H1 (cell line): Measurements from ENCODE around the gene ZNF747. TPM values are rescaled to one million over a fixed set of nuclear protein-coding genes. Genes with fewer than 3 reads are reported as not detected.
A peak's percentile ranks its signal among the peaks of the same experiment; 100 is the strongest.

Experiments
- CTCF ChIA-PET: fragments of 300-600 bp; sonication (Branson Sonifier 250); formaldehyde crosslinking; loops from one replicate; lab custom pipeline; 2021; ENCODE audit not compliant: partially characterized antibody; lab: Charles Lee
- POLR2A ChIA-PET: fragments of 300-600 bp; sonication (Branson Sonifier 250); formaldehyde crosslinking; loops from one replicate; lab custom pipeline; 2021; ENCODE audit warnings: inconsistent platforms; ENCODE audit not compliant: partially characterized antibody; lab: Charles Lee
- DNase-seq, 2 experiments: peaks; one replicate each; pipeline versions ENCODE4 v3.0.0 to v3.0.0-alpha.2; 2010 to 2022; ENCODE audit warnings: low spot score in 2 of 2, low read depth in 1 of 2, mixed read lengths in 1 of 2
- FAIRE-seq: peaks from 2 replicates; lab custom pipeline; 2011; peaks lifted over from hg19 to GRCh38; lab: Jason Lieb, UNC
- H2AFZ ChIP-seq: 2 replicates; pipeline ENCODE4 v1.8.1; 2012; ENCODE audit warnings: low read length, inconsistent platforms
- H2AK5ac ChIP-seq: 2 replicates; pipeline ENCODE4 v1.6.1; 2013; ENCODE audit warnings: low read depth, low read length
- H2BK120ac ChIP-seq: replicated peaks from 2 replicates; pipeline ENCODE3; 2013; ENCODE audit warnings: low read depth, low read length, inconsistent platforms
- H2BK12ac ChIP-seq: 2 replicates; pipeline ENCODE4 v1.6.1; 2013; ENCODE audit warnings: low read depth, low read length
- H2BK15ac ChIP-seq: 2 replicates; pipeline ENCODE4 v1.6.1; 2013; ENCODE audit warnings: low read length
- H2BK20ac ChIP-seq: 2 replicates; pipeline ENCODE4 v1.6.1; 2013; ENCODE audit warnings: low read length
- H2BK5ac ChIP-seq: 2 replicates; pipeline ENCODE4 v1.6.1; 2013; ENCODE audit warnings: low read depth, low read length
- H3K14ac ChIP-seq: 2 replicates; pipeline ENCODE4 v1.6.1; 2013; ENCODE audit warnings: inconsistent platforms; ENCODE audit not compliant: insufficient read length
- H3K18ac ChIP-seq: 2 replicates; pipeline ENCODE4 v1.6.1; 2013; ENCODE audit warnings: low read length; ENCODE audit errors: extremely low read depth
- H3K23ac ChIP-seq: 2 replicates; pipeline ENCODE4 v1.6.1; 2013; ENCODE audit warnings: inconsistent platforms; ENCODE audit not compliant: insufficient read length
- H3K23me2 ChIP-seq: 2 replicates; pipeline ENCODE4 v1.6.1; 2013; ENCODE audit warnings: low read depth, low read length
- H3K27ac ChIP-seq: 2 replicates; pipeline ENCODE4 v1.6.1; 2011; ENCODE audit warnings: low read depth, low read length, inconsistent platforms
- H3K27me3 ChIP-seq, 4 experiments: replicated peaks in 1 of 4; 1 replicate in 1 of 4; 2 replicates in 3 of 4; pipeline versions ENCODE4 v1.6.1 to v1.8.1; 2011 to 2013; ENCODE audit warnings: low read length in 3 of 4, mild to moderate bottlenecking in 3 of 4, inconsistent platforms in 2 of 4, mixed read lengths in 2 of 4, moderate library complexity in 1 of 4; ENCODE audit not compliant: control insufficient read depth in 3 of 4, insufficient read depth in 3 of 4; ENCODE audit errors: extremely low read depth in 1 of 4
- H3K36me3 ChIP-seq, 4 experiments: 2 replicates each; pipeline versions ENCODE4 v1.6.1 to v1.8.1; 2011 to 2013; ENCODE audit warnings: mild to moderate bottlenecking in 4 of 4, low read length in 3 of 4, moderate library complexity in 2 of 4, control low read depth in 1 of 4, inconsistent platforms in 1 of 4; ENCODE audit not compliant: insufficient read depth in 4 of 4, control insufficient read depth in 2 of 4
- H3K4ac ChIP-seq: replicated peaks from 2 replicates; pipeline ENCODE3; 2013; ENCODE audit warnings: low read length, low read depth, mixed read lengths, inconsistent platforms; ENCODE audit not compliant: insufficient read length
- H3K4me1 ChIP-seq, 4 experiments: replicated peaks in 1 of 4; 1 replicate in 1 of 4; 2 replicates in 3 of 4; pipeline versions ENCODE4 v1.6.1 to v1.8.1; 2011 to 2013; ENCODE audit warnings: low read length in 3 of 4, inconsistent platforms in 2 of 4, mixed read lengths in 1 of 4; ENCODE audit not compliant: insufficient read depth in 4 of 4, control insufficient read depth in 3 of 4
- H3K4me2 ChIP-seq, 2 experiments: 2 replicates each; pipeline versions ENCODE4 v1.6.1 to v1.8.1; 2011 to 2013; ENCODE audit warnings: low read depth in 2 of 2, low read length in 2 of 2, control low read depth in 1 of 2, inconsistent platforms in 1 of 2, mild to moderate bottlenecking in 1 of 2; ENCODE audit not compliant: insufficient read depth in 1 of 2
- H3K4me3 ChIP-seq, 4 experiments: fragments of 200-600, 300-600 bp in 1 of 4; sonication (generic), shearing (Covaris generic), sonication (Bioruptor Twin) in 1 of 4; 2 replicates each; pipeline versions ENCODE4 v1.5.1 to v1.8.1; 2011 to 2016; ENCODE audit warnings: low read length in 4 of 4, low read depth in 3 of 4, control low read depth in 2 of 4, inconsistent platforms in 2 of 4, mild to moderate bottlenecking in 2 of 4, mixed read lengths in 1 of 4, moderate library complexity in 1 of 4; ENCODE audit not compliant: insufficient read depth in 2 of 4; ENCODE audit errors: extremely low read depth in 1 of 4
- H3K56ac ChIP-seq: replicated peaks from 2 replicates; pipeline ENCODE3; 2013; ENCODE audit warnings: low read depth, mild to moderate bottlenecking, mixed read lengths, low read length, inconsistent platforms; ENCODE audit not compliant: insufficient read length
- H3K79me1 ChIP-seq: 2 replicates; pipeline ENCODE4 v1.6.1; 2013; ENCODE audit warnings: low read depth, low read length, control low read depth
- H3K79me2 ChIP-seq, 2 experiments: 2 replicates each; pipeline versions ENCODE4 v1.6.1 to v1.8.1; 2012 to 2013; ENCODE audit warnings: low read length in 2 of 2, mild to moderate bottlenecking in 2 of 2, inconsistent platforms in 1 of 2; ENCODE audit not compliant: insufficient read depth in 2 of 2, control insufficient read depth in 1 of 2
- H3K9ac ChIP-seq, 4 experiments: replicated peaks in 1 of 4; 1 replicate in 1 of 4; 2 replicates in 3 of 4; pipeline versions ENCODE4 v1.6.1 to v1.8.1; 2011 to 2013; ENCODE audit warnings: low read depth in 3 of 4, low read length in 3 of 4, control low read depth in 2 of 4, mild to moderate bottlenecking in 2 of 4, moderate library complexity in 2 of 4, inconsistent platforms in 1 of 4; ENCODE audit errors: extremely low read depth in 1 of 4
- H3K9me3 ChIP-seq, 2 experiments: 2 replicates each; pipeline versions ENCODE4 v1.6.1 to v1.8.1; 2012 to 2013; ENCODE audit warnings: mild to moderate bottlenecking in 2 of 2, moderate library complexity in 2 of 2, control low read depth in 1 of 2, inconsistent platforms in 1 of 2, low read depth in 1 of 2, low read length in 1 of 2, mixed read lengths in 1 of 2; ENCODE audit not compliant: insufficient read depth in 2 of 2
- H4K20me1 ChIP-seq, 2 experiments: replicated peaks in 1 of 2; 2 replicates each; pipeline versions ENCODE3 to v1.8.1; 2011 to 2013; ENCODE audit warnings: inconsistent platforms in 2 of 2, low read length in 2 of 2, mild to moderate bottlenecking in 1 of 2; ENCODE audit not compliant: insufficient read depth in 2 of 2, control insufficient read depth in 1 of 2
- H4K5ac ChIP-seq: 2 replicates; pipeline ENCODE4 v1.6.1; 2013; ENCODE audit warnings: low read length, low read depth, mixed read lengths, inconsistent platforms; ENCODE audit not compliant: insufficient read length
- H4K8ac ChIP-seq: 2 replicates; pipeline ENCODE4 v1.8.0; 2013; ENCODE audit warnings: mild to moderate bottlenecking, moderate library complexity, low read length, inconsistent platforms; ENCODE audit not compliant: insufficient read depth; ENCODE audit errors: extremely low read depth
- H4K91ac ChIP-seq: replicated peaks from 2 replicates; pipeline ENCODE3; 2013; ENCODE audit warnings: low read length, mixed read lengths, inconsistent platforms; ENCODE audit not compliant: insufficient read length
- ASH2L ChIP-seq: fragments of 200-600, 300-600 bp; sonication (generic); IDR thresholded peaks from one replicate; pipeline ENCODE4 v1.7.1; 2017; ENCODE audit warnings: low read length
- BRCA1 ChIP-seq: IDR thresholded peaks from 2 replicates; pipeline ENCODE4 v1.6.1; 2012; ENCODE audit warnings: low read depth, low read length, improper control_type of control experiment
- CBX8 ChIP-seq: fragments of 300-800, 300-1000 bp; sonication (generic); IDR thresholded peaks from 2 replicates; pipeline ENCODE4 v1.7.1; 2016; ENCODE audit warnings: low read depth, low read length, borderline replicate concordance
- EP300 ChIP-seq, 2 experiments: IDR thresholded peaks; 1 replicate in 1 of 2; 2 replicates in 1 of 2; pipeline ENCODE4 v1.6.1; 2011 to 2012; ENCODE audit warnings: low read depth in 2 of 2, low read length in 2 of 2, mild to moderate bottlenecking in 2 of 2, borderline replicate concordance in 1 of 2, inconsistent platforms in 1 of 2, moderate library complexity in 1 of 2
- RAD21 ChIP-seq, 2 experiments: IDR thresholded peaks in 1 of 2; conservative IDR thresholded peaks in 1 of 2; 2 replicates each; pipeline ENCODE4 v1.6.1; 2011; ENCODE audit warnings: low read depth in 2 of 2, low read length in 2 of 2, improper control_type of control experiment in 1 of 2, inconsistent platforms in 1 of 2, mild to moderate bottlenecking in 1 of 2, moderate library complexity in 1 of 2
- TAF1 ChIP-seq: IDR thresholded peaks from 2 replicates; pipeline ENCODE4 v1.6.1; 2011; ENCODE audit warnings: mild to moderate bottlenecking, low read depth, low read length
- TAF7 ChIP-seq: optimal IDR thresholded peaks from 2 replicates; pipeline ENCODE3; 2011; ENCODE audit warnings: low read depth, mild to moderate bottlenecking, inconsistent platforms, low read length, moderate library complexity, borderline replicate concordance
- TBP ChIP-seq: IDR thresholded peaks from 2 replicates; pipeline ENCODE4 v1.6.1; 2011; ENCODE audit warnings: low read depth, low read length, improper control_type of control experiment
- USF2 ChIP-seq: IDR thresholded peaks from 2 replicates; pipeline ENCODE4 v1.6.1; 2011; ENCODE audit warnings: low read length, improper control_type of control experiment
- WGBS, 2 experiments: shearing (Covaris generic) in 1 of 2; methylation state at CpG; one replicate each; pipeline versions ENCODE4 v1.1.6 to v1.1.7; 2013 to 2015; ENCODE audit warnings: low lambda C conversion rate in 2 of 2, mixed read lengths in 2 of 2, inconsistent platforms in 1 of 2, low coverage in 1 of 2, missing lambda C conversion rate in 1 of 2; ENCODE audit not compliant: insufficient replicate concordance in 2 of 2, insufficient coverage in 1 of 2, insufficient read length in 1 of 2; ENCODE audit errors: extremely low coverage in 1 of 2, missing lambda C conversion rate in 1 of 2; 5-methylcytosine and 5-hydroxymethylcytosine counted together
- polyA plus RNA-seq, 7 experiments: library from polyadenylated mRNA; depleted of rRNA in 3 of 7; stranded (reverse) in 5 of 7; unstranded in 2 of 7; fragments of >200 nt in 5 of 7; fragments of 200-250 nt in 2 of 7; gene quantifications; 1 replicate in 5 of 7; 2 replicates in 1 of 7; 4 replicates in 1 of 7; pipeline versions ENCODE4 v1.2.1 to v1.2.3, GENCODE V29; 2011 to 2013; ENCODE audit warnings: missing spikeins in 2 of 7, mixed read lengths in 2 of 7
- total RNA-seq: library from RNA; stranded (reverse); fragmentation: NEBNext Ultra II Directional; extraction: Animal tissue kit (Norgen Biotek cat#: 25700); gene quantifications from 2 replicates; pipeline ENCODE4 v1.2.1, GENCODE V29; 2021

ZNF747 gene
- total and polyA plus RNA-seq, 2 of the 8 experiments (the other 6 are each of a cell fraction or from before 2014, with no cell fraction given) = 9.9 to 10.3 TPM

GRCh38 chr16:30526823-30527634 lies 7.6 kb downstream of the ZNF747 start:
- CTCF ChIA-PET = interaction anchor here (0.6 to 1.5 kb wide), 5 partner anchors 36 to 97 kb away, joined by 3 to 4 read pairs (median 3); partner anchors contain the start of gene DCTPP1
- 1% methylated on average over 47 of the region's 79 CpGs; no CpG with 5 or more reads in 1 of the 2 experiments for WGBS, 2 experiments
- H3K23me2 ChIP-seq = peaks cover 2% of the 10 kb centered on the region; the same call in 1 of the 2 replicates
- H3K56ac ChIP-seq = peak overlapping the region; percentile 96
- H3K9ac ChIP-seq = peak overlapping the region; percentile 26 to 85 (median 74); a peak in 6 of 7 replicates
- no peak overlapping the region for H2BK20ac ChIP-seq
- POLR2A ChIA-PET = interaction anchor here (0.7 to 5.7 kb wide), 20 partner anchors 8 to 279 kb away, joined by 3 to 48 read pairs (median 3); partner anchors contain the start of genes CD2BP2, DCTPP1, ZNF689 and ZNF747
- H2AK5ac ChIP-seq = peak overlapping the region; percentile 96; the same call in 1 of the 2 replicates
- peaks cover 0 to 7% of the 10 kb centered on the region in 2 experiments for H4K20me1 ChIP-seq
- peak; percentile 91 to 97 for DNase-seq
- no peak for FAIRE-seq
- H2AFZ ChIP-seq = peak overlapping the region; percentile 56; the same call in 1 of the 2 replicates
- peak overlapping the region; percentile 54 for H2BK120ac ChIP-seq
- H3K14ac ChIP-seq = no peak overlapping the region
- peak overlapping the region; percentile 97 for H2BK5ac ChIP-seq
- H2BK15ac ChIP-seq = no peak overlapping the region
- no peaks in the 10 kb centered on the region for H3K27me3 ChIP-seq
- H3K18ac ChIP-seq = peak overlapping the region; percentile 99
- peak overlapping the region; percentile 81; the same call in 1 of the 2 replicates for H4K8ac ChIP-seq
- peak overlapping the region; percentile 93 for H3K27ac ChIP-seq
- H4K91ac ChIP-seq = peak overlapping the region; percentile 96
- H3K79me2 ChIP-seq = no peaks in the 10 kb centered on the region
- no peak overlapping the region for H3K4ac ChIP-seq
- no peak overlapping the region for H3K23ac ChIP-seq
- H4K5ac ChIP-seq = peak overlapping the region; percentile 92
- H2BK12ac ChIP-seq = peak overlapping the region; percentile 92; the same call in 1 of the 2 replicates
- H3K36me3 ChIP-seq = peaks cover 0 to 11% (median 2%) of the 10 kb centered on the region in 4 experiments; a peak in 1 of 8 replicates
- no peaks in the 10 kb centered on the region for H3K9me3 ChIP-seq
- H3K79me1 ChIP-seq = peaks cover 2% of the 10 kb centered on the region; the same call in 1 of the 2 replicates
- H3K4me3 ChIP-seq = peak overlapping the region; percentile 71 to 99 (median 94)
- peak overlapping the region; percentile 71 to 81 for H3K4me2 ChIP-seq
- H3K4me1 ChIP-seq = peaks cover 3 to 6% (median 6%) of the 10 kb centered on the region in 4 experiments; a peak in 6 of 7 replicates
- no peak for TF ChIP-seq BRCA1
- peak; percentile 2 for TF ChIP-seq TAF1
- peak; percentile 44 for TF ChIP-seq TBP
- no peak for TF ChIP-seq EP300 (IDR thresholded peaks at IDR 0.05; ENCODE audit: borderline replicate concordance in 1 of 2, low read depth in 2 of 2, low read length in 2 of 2)
- peak; percentile 58 for TF ChIP-seq ASH2L
- TF ChIP-seq USF2 = peak; percentile 11; the same call in 1 of the 2 replicates
- TF ChIP-seq CBX8 = no peak
- TF ChIP-seq TAF7 = peak; percentile 19
- no peak; a peak in 1 of 4 replicates for TF ChIP-seq RAD21 (IDR thresholded peaks at IDR 0.05 in 1 of 2, conservative IDR thresholded peaks at IDR 0.05 in 1 of 2; ENCODE audit: low read depth in 2 of 2, low read length in 2 of 2)
